DMS153 (cell line): ENCODE data around the gene PCDHB2.
"Not testable (repeated sequence)": the region's sequence is repeated elsewhere in the genome, so short reads cannot be mapped to it uniquely, and the experiment has no call there.

Source experiments
- DNase-seq: peaks from one replicate; lab custom pipeline; 2025; lab: John Stamatoyannopoulos, UW

PCDHB2 gene

DNA sequence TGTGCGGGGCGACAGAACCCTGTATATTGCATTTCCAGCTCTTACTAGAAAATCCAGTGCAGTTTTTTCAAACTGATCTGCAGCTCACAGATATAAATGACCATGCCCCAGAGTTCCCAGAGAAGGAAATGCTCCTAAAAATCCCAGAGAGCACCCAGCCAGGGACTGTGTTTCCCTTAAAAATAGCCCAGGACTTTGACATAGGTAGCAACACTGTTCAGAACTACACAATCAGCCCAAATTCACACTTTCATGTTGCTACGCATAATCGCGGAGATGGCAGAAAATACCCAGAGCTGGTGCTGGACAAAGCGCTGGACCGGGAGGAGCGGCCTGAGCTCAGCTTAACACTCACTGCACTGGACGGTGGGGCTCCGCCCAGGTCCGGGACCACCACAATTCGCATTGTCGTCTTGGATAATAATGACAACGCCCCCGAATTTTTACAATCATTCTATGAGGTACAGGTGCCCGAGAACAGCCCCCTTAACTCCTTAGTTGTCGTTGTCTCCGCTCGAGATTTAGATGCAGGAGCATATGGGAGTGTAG lies 41.4 kb downstream of the PCDHB2 start:
- DNase-seq: no peak

DNA sequence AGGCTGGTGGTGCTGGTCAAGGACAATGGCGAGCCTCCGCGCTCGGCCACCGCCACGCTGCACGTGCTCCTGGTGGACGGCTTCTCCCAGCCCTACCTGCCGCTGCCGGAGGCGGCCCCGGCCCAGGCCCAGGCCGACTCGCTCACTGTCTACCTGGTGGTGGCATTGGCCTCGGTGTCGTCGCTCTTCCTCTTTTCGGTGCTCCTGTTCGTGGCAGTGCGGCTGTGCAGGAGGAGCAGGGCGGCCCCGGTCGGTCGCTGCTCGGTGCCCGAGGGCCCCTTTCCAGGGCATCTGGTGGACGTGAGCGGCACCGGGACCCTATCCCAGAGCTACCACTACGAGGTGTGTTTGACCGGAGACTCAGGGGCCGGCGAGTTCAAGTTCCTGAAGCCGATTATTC lies 42.9 kb downstream of the PCDHB2 start:
- DNase-seq: not testable (repeated sequence)
